Measurements from ENCODE around the gene MAN2A1.

DNA sequence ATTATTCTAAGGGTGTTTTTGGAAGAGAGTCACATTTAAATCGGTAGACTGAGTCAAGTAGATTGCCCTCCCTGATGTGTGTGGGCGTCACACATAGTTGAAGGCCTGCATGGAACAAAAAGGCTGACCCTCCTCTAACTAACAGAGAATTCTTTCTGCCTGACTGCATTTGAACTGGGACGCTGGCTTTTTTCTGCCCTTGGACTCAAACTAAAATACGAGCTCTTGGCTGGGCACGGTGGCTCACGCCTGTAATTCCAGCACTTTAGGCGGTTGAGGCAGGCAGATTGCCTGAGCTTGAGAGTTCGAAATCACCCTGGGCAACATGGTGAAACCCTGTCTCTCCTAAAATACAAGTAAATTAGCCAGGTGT is 209.4 kb downstream of the MAN2A1 start:
- TF ChIP-seq, protein P1, sequence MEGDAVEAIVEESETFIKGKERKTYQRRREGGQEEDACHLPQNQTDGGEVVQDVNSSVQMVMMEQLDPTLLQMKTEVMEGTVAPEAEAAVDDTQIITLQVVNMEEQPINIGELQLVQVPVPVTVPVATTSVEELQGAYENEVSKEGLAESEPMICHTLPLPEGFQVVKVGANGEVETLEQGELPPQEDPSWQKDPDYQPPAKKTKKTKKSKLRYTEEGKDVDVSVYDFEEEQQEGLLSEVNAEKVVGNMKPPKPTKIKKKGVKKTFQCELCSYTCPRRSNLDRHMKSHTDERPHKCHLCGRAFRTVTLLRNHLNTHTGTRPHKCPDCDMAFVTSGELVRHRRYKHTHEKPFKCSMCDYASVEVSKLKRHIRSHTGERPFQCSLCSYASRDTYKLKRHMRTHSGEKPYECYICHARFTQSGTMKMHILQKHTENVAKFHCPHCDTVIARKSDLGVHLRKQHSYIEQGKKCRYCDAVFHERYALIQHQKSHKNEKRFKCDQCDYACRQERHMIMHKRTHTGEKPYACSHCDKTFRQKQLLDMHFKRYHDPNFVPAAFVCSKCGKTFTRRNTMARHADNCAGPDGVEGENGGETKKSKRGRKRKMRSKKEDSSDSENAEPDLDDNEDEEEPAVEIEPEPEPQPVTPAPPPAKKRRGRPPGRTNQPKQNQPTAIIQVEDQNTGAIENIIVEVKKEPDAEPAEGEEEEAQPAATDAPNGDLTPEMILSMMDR (conservative IDR thresholded peaks at IDR 0.05; ENCODE audit: low read depth, low read length), result no peak
- no peak for TF ChIP-seq EZH2 (IDR thresholded peaks at IDR 0.05; ENCODE audit: low read length, unreplicated experiment)
